AG10803 (cell line): Measurements from ENCODE around the gene PCDH8.

Source experiments
- DNase-seq: peaks from one replicate; pipeline ENCODE4 v3.0.0; 2010; ENCODE audit warnings: low read depth
- H3K4me3 ChIP-seq: 2 replicates; pipeline ENCODE4 v1.5.1; 2011; ENCODE audit warnings: mild to moderate bottlenecking, low read length, control low read depth
- TF ChIP-seq, protein P1 (sequence below): conservative IDR thresholded peaks from 2 replicates; pipeline ENCODE4 v1.5.1; 2011; ENCODE audit warnings: mild to moderate bottlenecking, low read length, control low read depth, inconsistent platforms

PCDH8 gene

DNA sequence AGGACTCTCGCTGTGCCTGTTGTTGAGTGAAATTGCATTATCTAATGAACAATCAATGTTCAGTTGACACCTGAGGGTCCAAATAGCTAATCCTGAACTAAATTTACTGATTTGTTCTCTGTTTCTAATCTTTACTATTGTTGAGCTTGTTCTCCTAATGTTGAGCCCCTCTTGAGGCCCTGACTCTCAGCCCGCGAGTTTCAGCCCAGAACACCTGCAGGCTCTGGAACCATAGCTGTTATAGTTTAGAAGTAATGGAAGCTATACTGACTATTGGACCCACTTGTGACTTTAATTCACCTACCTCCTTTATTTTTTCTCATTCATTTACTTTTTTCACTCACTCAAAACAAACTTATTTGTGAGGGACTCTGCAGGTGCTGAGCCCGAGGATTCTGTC is 20.6 kb upstream of the PCDH8 start:
- TF ChIP-seq, protein P1, sequence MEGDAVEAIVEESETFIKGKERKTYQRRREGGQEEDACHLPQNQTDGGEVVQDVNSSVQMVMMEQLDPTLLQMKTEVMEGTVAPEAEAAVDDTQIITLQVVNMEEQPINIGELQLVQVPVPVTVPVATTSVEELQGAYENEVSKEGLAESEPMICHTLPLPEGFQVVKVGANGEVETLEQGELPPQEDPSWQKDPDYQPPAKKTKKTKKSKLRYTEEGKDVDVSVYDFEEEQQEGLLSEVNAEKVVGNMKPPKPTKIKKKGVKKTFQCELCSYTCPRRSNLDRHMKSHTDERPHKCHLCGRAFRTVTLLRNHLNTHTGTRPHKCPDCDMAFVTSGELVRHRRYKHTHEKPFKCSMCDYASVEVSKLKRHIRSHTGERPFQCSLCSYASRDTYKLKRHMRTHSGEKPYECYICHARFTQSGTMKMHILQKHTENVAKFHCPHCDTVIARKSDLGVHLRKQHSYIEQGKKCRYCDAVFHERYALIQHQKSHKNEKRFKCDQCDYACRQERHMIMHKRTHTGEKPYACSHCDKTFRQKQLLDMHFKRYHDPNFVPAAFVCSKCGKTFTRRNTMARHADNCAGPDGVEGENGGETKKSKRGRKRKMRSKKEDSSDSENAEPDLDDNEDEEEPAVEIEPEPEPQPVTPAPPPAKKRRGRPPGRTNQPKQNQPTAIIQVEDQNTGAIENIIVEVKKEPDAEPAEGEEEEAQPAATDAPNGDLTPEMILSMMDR = no peak
- no peak for DNase-seq
- H3K4me3 ChIP-seq = no peak overlapping the region

DNA sequence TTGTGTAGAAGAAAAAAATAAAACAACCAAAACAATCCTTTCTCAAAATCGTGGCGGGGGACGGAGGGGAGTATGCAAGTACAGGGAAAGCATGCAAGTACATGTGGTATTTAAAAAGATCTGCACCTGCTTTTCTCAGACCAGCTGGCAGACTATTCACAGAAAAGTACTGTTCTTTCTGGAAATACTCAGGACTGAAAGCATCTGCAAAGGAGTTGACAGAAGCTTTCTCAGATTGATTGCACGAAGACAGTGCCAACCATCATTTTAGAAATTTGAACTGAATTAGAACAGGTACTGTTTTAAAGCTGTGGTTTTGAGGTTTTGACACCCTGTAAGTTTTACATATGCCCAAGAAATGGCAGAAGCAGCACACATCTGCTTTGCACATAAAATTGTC is 19.8 kb upstream of the PCDH8 start:
- TF ChIP-seq, protein P1 = no peak
- DNase-seq = no peak
- no peak overlapping the region for H3K4me3 ChIP-seq

DNA sequence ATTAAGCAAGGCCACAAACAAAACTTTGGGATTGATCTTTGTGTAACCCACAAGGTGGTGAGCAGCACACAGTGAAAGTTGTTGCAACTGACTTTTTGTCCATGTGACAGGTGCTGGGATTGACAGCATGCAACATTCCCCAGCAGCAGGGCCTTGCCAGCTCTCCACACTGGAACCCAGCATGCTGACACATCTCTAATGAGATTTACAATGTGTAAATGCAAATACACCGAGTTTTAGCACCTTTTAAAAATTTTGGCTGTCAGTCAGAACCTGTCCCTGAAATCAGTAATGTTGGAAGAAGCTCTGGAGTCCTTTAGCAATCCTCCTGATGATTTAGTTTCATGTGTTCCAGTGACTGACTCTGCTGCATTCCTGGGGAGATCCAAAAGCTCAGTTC is 16.5 kb upstream of the PCDH8 start:
- TF ChIP-seq, protein P1 = no peak
- DNase-seq = no peak
- no peak overlapping the region for H3K4me3 ChIP-seq

DNA sequence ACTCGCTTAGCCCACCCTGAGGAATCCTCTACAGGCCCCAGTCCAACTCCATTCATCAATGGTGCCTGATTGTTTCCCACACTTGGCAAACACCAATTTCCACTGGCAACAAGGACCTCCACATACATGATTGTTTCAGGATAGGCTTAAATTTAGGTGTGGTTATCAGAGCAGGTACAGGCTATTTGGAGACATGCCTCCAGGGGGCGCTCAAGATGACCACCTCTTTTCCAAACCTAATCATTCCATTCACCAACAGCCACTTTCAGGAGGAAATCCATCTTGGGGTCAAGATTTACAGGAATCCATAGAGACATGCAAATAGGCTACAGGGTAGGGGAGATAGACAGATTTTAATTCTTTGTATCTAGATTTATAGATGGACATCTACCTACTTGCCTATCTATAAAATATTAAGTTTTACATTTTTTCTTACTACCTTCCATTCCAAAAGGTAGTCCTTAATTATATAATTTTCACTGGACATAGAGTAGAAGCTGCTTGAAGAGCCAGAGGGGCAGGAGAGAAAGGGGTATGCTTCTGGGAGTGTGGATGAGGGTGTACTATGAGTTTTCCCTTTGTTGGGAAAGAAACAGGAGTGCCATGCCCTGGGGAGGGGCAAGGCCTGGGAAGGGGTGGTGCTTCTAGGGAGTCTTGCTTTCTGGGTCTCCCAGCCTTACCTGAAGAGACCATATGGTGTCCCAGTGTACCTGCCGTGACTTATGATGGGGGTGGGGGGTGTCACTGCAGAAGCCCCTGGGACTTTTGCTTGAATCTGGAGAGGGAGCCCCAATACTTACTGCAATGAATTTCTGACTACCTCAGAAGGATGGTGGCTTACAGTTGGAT is 14.1 kb upstream of the PCDH8 start:
- TF ChIP-seq, protein P1 = peak; percentile 46
- no peak overlapping the region for H3K4me3 ChIP-seq
- DNase-seq = no peak

DNA sequence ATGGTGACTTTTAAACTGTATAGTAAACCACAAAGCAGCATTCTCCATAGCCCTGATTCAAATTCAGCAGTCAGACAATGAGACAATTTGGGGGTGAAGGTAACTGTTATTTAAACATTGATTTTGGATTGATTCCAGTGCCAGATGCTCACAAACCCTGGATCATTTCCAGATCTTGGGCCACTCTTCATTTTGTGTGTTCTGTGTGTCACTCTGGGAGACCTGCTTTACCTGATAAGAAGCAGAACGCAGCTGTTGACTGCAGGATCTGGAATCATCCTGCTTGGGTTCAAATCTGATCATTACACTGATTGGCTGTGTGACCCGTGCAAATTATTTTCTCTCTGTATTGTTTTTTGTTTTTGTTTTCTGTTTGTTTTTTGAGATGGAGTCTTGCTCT is 4.0 kb upstream of the PCDH8 start:
- TF ChIP-seq, protein P1 = no peak
- H3K4me3 ChIP-seq = no peak overlapping the region
- DNase-seq = no peak

DNA sequence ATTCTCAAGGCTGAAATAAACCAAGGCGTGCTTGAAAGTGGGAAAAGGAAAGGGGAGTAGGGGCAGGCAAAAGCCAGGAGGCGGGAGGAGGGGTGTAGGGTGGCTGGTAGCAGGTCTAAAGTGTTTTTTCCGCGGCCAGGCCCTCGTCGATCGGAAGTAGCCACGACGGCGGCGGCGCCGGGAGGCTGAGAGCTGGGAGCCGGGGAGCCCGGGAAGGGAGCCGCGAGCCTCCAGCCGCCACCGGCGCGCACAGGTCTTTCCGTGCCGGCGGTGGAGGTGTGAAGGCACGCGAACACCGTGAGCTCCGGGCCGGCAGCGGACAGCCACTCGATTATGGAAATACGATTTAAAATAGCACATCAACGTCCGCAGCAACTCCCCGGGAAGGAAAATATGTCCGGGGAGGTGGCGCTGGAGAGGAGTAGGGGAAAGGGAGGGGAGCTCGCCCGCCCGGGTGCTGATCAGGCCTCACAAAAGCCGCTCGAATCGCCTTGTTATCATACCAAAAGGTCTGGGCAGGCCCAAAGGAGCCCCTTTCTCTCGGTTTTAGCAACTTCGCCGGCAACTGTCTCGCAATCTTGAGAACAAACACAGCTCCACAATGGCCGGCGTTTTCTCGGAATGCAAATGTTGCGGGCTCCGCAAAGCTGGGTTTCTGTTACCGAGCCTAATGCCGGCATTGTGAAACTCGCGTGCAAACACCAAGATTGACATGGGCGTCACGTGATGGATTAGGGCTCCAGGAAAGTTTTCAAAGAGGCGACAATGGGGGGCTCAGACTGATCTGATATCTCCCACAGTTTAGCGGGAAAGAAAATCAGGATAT is 2.9 kb upstream of the PCDH8 start:
- TF ChIP-seq, protein P1 = no peak
- peak overlapping the region; percentile 67 for H3K4me3 ChIP-seq
- DNase-seq = peak; percentile 9
